Endothelial cell (in vitro differentiated cells): ENCODE results near the gene GJC2. TPM values are rescaled to one million over a fixed set of nuclear protein-coding genes. Genes with fewer than 3 reads are reported as not detected.

Experiments used
- DNase-seq: peaks from one replicate; pipeline ENCODE4 v3.0.0; 2021; ENCODE audit warnings: low spot score
- H3K27ac Mint-ChIP-seq: one replicate; pipeline ENCODE4 v1.8.0; 2021; ENCODE audit warnings: mixed read lengths, inconsistent platforms; ENCODE audit not compliant: unreplicated experiment
- H3K27me3 Mint-ChIP-seq: one replicate; pipeline ENCODE4 v1.8.0; 2021; ENCODE audit warnings: mild to moderate bottlenecking, moderate library complexity, mixed read lengths, inconsistent platforms; ENCODE audit not compliant: unreplicated experiment
- H3K36me3 Mint-ChIP-seq: one replicate; pipeline ENCODE4 v1.8.0; 2021; ENCODE audit warnings: mild to moderate bottlenecking, low read depth, mixed read lengths, inconsistent platforms; ENCODE audit not compliant: unreplicated experiment
- H3K4me1 Mint-ChIP-seq: one replicate; pipeline ENCODE4 v1.8.0; 2021; ENCODE audit warnings: mild to moderate bottlenecking, mixed read lengths, inconsistent platforms; ENCODE audit not compliant: unreplicated experiment
- H3K4me3 Mint-ChIP-seq: one replicate; pipeline ENCODE4 v1.8.0; 2021; ENCODE audit warnings: mild to moderate bottlenecking, mixed read lengths, inconsistent platforms; ENCODE audit not compliant: unreplicated experiment
- H3K9me3 Mint-ChIP-seq: one replicate; pipeline ENCODE4 v1.8.0; 2021; ENCODE audit warnings: mixed read lengths, inconsistent platforms; ENCODE audit not compliant: unreplicated experiment
- CTCF ChIP-seq: fragments of 200-600 bp; sonication (generic); IDR thresholded peaks from one replicate; pipeline ENCODE4 v1.5.0; 2021; ENCODE audit warnings: antibody characterized with exemption; ENCODE audit not compliant: unreplicated experiment
- total RNA-seq: library from RNA; stranded (reverse); fragmentation: NEBNext Ultra II Directional; extraction: Animal tissue kit (Norgen Biotek cat#: 25700); gene quantifications from one replicate; pipeline ENCODE4 v1.2.1, GENCODE V29; 2021; ENCODE audit not compliant: unreplicated experiment

GJC2 gene
- total RNA-seq, 1 donor from 2014 or later, result 13.0 TPM

GRCh38 chr1:228114827-228115226 is 34.9 kb upstream of the GJC2 start:
- no peak for DNase-seq
- Mint-ChIP-seq H3K9me3 (peaks cover 4% of the 10 kb centered on the region), H3K27ac (no peak overlapping the region), H3K36me3 (no peaks in the 10 kb centered on the region), H3K4me3 (no peak overlapping the region), H3K27me3 (peaks cover 2% of the 10 kb centered on the region), H3K4me1 (peaks cover 5% of the 10 kb centered on the region)
- no peak for TF ChIP-seq CTCF

GRCh38 chr1:228117335-228117734 is 32.4 kb upstream of the GJC2 start:
- DNase-seq, result no peak
- H3K9me3 Mint-ChIP-seq, result peaks cover 4% of the 10 kb centered on the region
- H3K27me3 Mint-ChIP-seq, result no peaks in the 10 kb centered on the region
- no peaks in the 10 kb centered on the region for H3K36me3 Mint-ChIP-seq
- no peak overlapping the region for H3K4me3 Mint-ChIP-seq
- TF ChIP-seq CTCF, result no peak
- no peaks in the 10 kb centered on the region for H3K4me1 Mint-ChIP-seq
- no peak overlapping the region for H3K27ac Mint-ChIP-seq

- Mint-ChIP-seq H3K36me3 (no peaks in the 10 kb centered on the region), H3K4me1 (no peaks in the 10 kb centered on the region), H3K9me3 (peaks cover 4% of the 10 kb centered on the region), H3K4me3 (no peak overlapping the region), H3K27me3 (no peaks in the 10 kb centered on the region), H3K27ac (no peak overlapping the region)
- no peak for TF ChIP-seq CTCF
- no peak for DNase-seq
Measured at GRCh38 chr1:228118040-228118439, 31.7 kb upstream of the GJC2 start.

GRCh38 chr1:228120351-228120750 is 29.4 kb upstream of the GJC2 start:
- peaks cover 2% of the 10 kb centered on the region for H3K27me3 Mint-ChIP-seq
- H3K4me1 Mint-ChIP-seq, result no peaks in the 10 kb centered on the region
- no peaks in the 10 kb centered on the region for H3K36me3 Mint-ChIP-seq
- H3K9me3 Mint-ChIP-seq, result peaks cover 4% of the 10 kb centered on the region
- no peak for TF ChIP-seq CTCF
- no peak overlapping the region for H3K27ac Mint-ChIP-seq
- DNase-seq, result no peak
- H3K4me3 Mint-ChIP-seq, result no peak overlapping the region

GRCh38 chr1:228120857-228121489 is 28.8 kb upstream of the GJC2 start:
- H3K27me3 Mint-ChIP-seq, result peaks cover 2% of the 10 kb centered on the region
- DNase-seq, result no peak
- no peaks in the 10 kb centered on the region for H3K36me3 Mint-ChIP-seq
- no peak overlapping the region for H3K4me3 Mint-ChIP-seq
- H3K4me1 Mint-ChIP-seq, result no peaks in the 10 kb centered on the region
- no peak overlapping the region for H3K27ac Mint-ChIP-seq
- no peak for TF ChIP-seq CTCF
- peaks cover 4% of the 10 kb centered on the region for H3K9me3 Mint-ChIP-seq
